HG03066 (cell line): Measurements from ENCODE around the gene SLPI.

Source experiments
- ATAC-seq: cut with Tn5 transposase; IDR thresholded peaks from one replicate; pipeline ENCODE4 v1.9.1; 2021; ENCODE audit warnings: low read depth; ENCODE audit not compliant: unreplicated experiment

SLPI gene, protein sequence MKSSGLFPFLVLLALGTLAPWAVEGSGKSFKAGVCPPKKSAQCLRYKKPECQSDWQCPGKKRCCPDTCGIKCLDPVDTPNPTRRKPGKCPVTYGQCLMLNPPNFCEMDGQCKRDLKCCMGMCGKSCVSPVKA

DNA sequence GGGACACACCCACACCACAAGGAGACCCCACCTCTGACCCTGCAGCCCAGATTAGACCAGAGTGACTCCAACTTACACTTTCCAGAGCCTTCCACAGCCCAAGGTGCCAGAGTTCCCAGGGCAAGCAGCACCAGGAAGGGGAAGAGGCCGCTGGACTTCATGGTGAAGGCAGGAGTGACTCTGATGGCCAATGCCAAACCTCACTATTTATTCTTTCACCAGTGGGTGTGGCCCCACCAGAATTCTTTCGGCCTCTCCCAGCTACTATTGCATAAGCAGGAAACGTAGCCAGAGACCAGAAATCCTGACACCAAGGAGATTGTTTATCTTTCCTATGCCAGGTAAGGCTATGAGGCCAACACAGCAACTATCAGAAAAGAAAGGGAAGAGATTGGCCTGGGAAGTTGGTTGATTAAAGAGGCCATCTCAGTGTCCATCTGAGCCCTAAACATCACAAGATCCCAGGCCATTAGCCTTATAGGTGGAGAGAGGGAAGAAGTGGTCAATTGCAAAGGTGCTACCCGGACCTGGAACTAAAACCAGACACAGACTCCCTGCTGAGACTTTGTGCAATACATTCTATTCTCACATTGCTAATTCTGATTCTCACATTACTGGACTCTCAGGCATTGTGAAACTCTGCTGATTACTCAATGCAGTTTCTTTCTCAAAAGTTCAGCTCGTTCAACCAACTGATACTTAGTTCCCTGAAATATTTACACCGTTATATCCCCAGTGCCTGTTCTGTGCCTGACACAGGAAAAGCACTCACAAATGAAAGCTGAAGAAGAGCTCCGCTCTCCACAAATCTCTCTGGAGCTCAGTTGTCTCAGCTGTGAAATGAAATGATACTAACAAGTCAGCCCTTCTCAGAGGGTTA is at the start of gene SLPI:
Gene SLPI (minus strand): TSS at position 182 of the 880 bp plus-strand sequence. CDS start 21 bp downstream, at position 161.
- ATAC-seq: no peak

DNA sequence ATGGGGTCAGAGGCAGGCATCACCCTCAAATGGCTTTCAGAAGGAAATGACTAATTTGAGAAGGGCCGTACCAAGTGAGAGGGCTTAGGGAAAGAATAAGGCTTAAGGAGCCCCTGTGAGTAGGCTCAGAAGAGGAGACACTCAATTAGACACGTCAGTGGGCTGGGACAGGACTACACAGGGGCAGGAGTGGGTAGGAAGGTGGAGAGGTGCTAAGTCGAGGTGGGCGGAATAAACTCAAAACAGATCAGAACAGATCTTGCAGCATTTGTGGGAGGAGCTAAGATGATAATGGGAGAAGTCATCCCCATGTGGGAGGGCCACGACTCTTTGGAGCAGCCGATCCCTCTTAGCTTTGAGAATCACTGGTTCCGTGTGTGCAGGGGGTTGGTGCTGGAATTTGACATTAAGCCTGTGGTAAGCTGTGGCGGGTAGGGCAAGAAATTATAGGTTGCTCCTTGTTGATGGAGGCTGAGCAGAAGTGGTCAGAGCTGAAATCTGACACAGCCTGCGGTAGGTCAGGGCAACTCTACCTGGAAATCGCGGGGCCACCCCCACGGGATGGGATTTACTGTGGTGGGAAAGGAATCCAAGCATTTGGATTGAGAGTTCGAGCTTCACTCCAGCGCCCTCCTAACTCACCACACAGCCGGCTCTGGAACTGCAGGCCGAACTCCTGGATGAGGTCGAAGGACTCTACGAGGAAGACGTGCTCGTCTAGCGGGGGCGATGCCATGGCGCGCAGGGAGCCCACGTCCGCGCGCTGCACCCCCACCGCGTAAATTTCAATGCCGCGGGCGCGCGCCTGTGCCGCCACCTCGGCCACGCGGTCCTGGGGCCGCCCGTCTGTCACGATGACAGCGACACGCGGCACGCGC is 49.5 kb upstream of the SLPI start:
- no peak for ATAC-seq

DNA sequence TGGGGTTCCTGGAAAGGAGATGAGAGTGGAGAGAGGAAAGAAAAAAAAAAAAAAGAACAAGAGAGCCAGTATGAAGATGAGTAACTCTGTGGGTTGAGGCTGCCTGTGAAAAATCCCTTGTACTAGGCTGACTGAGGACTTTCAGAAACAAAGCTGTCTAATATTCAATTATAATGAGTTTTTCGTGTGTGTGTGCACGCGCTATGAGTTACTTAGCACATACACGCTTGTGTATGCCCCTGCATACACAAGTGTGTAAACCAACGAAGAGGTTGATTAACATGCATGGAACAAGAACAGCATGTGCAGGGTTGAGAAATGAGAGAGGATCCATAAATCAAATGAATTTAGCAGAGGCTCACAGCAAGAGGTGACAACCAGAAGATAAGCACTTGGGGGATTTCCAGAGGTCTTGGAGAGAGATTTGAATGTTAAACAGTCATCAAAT is 47.5 kb upstream of the SLPI start:
- ATAC-seq: no peak

DNA sequence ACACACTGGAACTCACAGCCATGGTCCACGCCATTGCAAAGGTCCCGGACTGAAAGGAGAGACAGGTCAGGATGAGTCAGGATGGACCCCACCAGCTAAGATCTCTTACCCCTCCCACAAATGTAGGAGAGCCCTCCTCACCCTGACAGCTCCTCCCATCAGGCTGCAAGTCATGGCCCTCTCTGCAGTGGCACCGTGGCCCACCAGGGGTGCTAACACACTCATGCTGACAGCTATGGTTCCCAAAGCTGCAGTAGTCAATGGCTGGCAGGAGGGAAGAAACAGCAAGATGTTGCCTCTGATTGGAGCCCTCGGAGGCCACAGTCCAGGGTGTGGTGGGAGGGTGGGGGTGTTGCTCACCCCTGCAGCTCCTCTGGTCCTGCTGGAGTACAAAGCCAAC is 46.6 kb upstream of the SLPI start:
- no peak for ATAC-seq

DNA sequence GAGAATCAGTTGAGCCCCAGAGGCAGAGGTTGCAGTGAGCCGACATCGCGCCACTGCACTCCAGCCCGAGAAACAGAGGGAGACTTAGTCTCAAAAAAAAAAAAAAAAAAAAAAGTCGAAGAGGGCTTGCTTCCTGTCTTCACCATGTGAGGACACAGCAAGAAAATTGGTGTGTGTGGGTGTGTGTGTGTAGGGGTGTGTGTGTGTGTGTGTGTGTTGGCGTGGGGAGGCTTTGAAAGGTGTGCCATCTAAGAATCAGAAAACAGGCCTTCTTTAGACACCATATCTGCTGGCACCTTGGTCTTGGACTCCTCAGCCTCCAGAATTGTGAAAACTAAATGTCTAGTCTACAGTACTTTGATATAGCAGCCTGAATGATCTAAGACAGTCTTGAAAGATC is 45.4 kb upstream of the SLPI start:
- no peak for ATAC-seq

DNA sequence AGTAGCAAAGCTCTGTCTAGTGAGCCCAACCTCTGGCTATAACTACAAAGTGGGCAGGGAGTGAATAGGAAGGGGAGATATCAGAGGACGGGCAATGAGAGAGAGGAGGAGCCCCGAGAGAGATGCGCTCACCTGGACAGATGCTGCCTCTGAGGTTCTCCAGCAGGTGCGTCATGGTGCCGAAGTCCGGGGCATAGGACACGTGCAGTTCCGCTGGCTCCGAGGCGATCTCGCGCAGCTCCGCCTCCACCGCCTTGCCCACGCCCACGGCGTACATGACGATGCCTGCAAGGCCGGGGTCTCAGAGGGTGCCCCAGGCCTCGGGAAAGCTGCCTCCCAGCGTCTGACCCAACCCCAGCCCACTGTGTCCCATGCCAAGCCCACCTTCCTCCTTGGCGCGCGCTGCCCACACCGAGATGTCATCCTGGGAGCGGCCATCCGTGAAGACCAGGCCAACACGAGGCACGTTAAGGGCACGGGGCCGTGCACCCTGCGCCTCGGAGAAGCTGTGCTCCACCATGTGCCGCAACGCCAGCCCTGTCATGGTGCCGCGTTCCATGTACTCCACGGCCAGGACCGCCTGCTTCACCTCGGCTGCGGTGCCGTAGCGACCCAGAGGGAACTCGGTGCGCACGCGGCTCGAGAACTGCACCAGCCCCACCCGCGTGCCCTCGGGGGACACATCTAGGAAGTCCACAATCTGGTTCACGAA is 43.6 kb upstream of the SLPI start:
- ATAC-seq: no peak

DNA sequence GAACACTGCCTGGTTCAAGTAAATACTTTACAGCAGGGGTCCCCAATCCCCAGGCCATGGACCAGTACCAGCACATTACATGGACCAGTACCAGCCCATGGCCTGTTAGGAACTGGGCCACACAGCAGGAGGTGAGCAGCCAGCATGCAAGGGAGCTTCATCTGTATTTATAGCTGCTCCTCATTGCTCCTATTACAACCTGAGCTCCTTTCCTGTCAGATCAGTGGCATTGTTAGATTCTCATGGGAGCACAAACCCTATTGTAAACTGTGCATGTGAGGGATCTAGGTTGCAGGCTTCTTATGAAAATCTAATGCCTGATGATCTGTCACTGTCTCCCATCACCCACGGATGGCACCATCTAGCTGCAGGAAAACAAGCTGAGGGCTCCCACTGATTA is 40.3 kb upstream of the SLPI start:
- ATAC-seq: no peak

DNA sequence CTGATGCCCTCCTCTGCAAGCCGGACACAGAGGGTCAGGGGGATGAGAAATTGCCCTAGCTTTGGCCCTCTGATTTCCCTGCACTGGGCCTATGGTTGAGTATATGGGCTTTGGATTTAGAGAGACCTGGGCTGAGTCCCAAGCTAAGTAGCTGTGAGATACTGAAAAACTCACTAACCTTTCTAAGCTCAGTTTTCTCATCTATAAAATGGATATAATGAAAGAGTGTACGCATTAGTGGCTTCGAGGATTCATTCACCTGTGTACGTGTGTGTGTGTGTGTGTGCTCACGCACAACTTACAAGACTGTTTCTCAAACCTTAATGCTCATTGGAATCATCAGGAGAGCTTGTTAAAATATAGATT is 39.6 kb upstream of the SLPI start:
- ATAC-seq: no peak

DNA sequence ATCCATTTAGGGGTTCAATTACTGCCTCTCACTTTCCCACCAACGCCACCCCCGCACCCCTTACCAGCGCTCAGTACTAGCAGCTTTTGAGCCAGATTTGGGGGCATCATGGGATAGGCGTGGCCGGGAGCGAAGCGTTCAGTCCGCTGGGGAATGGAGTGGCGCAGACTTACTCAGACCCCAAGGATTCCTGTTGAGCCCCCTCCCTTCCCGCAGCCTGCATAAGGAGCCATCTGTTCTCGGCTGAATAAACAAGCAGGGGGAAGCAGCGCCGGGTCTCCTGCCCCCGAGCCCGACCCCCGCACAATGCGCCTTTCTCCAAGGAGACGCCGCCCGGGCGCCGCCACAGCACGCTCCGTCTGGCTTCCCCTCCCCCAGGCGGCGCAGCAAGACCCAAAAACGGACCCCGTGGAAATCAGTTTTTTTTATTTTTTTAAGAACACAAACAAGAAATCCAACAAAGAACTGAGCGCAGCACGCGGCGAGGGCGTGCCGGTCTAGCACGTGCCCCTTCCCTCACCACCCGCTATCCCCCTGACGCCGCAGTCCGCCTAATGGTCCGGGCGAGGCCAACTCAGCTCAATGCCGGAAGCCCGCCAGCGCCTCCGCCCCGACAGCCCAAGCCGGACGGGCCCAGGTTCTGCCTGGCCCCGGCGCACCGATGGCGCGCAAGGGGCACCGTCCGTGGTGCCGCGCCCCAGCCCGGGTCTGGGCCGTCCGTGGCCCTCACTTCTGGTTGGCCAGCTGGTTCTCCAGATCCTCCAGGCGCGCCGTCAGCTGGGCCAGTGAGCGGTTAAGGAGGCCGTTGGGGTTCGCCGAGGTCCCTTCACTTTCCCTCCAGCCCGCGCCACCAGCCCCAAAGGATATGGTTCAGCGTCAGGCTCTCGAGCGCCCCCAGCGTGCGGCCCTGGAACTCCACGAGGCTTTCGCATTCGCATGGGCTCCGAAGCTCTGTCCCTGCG is 39.0 kb upstream of the SLPI start:
- no peak for ATAC-seq

DNA sequence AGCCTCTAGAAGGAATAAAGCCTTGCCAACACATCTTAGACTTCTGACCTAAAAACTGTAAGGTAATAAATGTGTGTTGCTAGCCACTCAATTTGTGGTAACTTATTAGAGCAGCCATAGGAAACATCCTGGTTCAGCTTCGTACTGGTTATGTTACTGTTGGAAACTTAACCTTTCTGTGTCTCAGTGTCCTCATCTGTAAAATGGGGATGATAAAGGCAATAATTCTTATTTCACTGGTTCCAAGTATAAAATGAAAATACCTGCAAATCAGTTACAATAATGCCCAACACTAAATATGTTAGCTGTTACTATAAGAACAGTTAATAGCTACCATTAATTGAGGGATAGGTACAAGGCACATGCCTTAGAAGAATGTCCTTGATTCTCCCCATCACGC is 38.0 kb upstream of the SLPI start:
- no peak for ATAC-seq

DNA sequence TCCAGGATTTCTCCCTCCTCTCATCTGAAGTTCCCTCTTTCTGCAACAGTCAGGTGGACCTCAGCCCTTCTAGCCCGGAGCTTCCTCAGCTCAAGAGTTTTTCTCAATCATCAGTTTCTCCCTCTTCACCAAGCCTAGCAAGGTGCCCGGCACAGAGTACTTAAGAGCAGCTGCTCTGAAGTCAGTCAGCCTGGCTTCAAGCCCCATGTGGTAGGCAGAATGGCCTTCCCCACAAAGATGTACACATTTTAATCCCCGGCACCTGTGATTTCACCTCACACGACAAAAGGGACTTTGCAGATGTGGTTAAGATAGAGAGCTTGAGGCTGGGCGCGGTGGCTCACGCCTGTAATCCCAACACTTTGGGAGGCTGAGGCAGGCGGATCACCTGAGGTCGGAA is 37.2 kb upstream of the SLPI start:
- no peak for ATAC-seq

DNA sequence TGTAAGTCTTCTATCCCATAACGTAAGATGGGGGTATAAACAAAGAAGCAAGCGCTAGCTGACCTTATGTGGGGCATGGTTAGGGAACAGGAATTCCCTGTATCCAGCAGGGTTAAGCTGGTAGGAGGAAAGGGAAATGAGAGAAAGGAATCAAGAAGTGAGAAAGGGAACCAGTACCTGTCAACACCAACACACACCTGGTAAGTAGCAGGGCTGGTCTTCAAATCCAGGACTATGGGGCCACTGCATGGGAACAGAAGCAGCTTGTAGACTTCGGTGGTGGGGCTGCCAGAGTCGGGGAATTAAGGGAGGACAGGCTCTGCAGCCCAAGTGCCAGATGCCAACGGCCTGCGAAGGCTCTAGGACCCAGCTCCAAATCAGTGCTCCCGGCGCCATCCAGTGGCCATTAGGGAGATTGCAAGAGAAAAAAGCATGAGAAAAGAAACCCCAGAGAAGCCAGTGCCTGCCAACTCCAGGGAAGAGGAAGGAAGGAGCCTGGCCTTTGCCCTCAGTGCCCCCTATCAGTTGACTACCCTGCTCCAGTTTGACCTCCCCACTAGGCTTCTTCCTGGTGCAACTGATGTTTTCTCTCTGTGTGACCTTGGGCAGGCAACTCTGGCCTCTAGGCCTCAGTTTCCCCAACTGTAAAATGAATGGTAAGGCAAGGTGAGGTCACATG is 36.5 kb upstream of the SLPI start:
- ATAC-seq: no peak

DNA sequence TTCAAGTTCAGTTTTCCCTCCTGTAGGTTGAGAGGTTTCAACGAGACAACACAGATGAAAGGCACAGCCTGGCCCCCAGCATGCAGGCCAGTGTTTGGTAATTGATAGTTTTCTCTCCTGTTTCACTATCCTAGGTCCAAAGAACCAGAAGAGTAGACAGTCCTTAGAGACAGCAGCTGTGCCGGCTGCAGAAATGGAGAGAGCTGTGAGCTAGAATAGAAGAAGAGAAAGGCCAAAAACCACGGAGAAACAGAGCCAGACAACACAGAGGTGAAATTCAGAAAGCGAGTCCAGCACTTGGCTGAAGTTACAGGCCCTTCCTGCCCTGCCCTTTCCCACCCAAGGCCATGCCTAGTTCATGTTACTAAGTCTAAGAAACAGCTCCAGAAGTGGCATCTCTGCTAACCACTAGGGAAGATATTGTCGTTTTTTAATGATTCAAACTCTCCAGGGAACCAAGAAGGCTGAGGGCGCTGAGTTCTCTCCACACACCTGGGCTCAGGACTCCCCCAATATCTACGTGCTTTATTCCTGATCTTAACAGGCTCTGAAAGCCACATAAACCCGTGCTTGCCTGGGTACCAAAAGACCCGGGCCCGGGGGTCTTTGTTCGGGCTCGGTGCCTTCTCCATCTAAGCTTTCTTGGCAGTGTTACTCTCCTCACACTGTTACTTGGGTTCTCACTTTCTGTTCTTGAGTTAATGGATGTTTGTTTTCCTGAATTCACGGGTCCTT is 35.7 kb upstream of the SLPI start:
- ATAC-seq: no peak

DNA sequence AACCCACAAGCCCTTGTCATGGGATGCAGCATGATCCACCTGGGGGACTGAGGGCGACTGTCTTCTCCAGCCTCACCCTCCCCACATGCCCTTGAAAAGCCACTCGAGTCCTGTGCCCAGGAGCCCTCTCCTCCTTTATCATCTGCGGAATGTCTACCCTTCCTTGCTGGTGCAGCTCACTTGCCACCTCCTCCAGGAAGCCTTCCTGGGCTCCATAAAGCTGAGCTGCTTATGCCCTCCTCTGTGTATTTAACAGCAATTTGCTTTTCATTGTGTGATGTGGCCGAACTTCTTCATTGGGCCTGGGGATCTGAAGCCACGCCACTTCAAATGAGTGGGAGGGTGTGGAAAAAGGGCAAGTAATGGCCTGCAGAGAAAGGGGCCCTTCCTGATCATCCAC is 34.5 kb upstream of the SLPI start:
- ATAC-seq: no peak

DNA sequence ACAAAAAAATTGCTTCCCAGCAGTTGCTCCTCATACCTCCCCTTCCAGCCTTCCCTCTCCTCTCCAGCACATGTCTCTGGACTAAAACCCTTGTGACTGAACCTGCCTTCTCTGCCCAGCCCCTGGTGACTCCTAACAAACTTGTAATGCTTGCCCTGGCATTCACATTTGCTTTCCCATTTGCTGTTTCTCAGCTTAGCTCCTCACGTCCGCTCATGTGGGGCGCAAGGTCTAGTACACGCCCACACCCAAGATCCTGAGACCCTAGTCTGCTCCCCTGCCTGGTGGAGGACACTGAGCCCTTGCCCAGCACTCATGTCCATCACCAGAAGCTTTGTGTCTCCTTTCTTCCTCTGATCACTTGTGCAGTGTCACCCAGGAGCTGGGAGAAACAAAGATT is 34.0 kb upstream of the SLPI start:
- ATAC-seq: no peak

DNA sequence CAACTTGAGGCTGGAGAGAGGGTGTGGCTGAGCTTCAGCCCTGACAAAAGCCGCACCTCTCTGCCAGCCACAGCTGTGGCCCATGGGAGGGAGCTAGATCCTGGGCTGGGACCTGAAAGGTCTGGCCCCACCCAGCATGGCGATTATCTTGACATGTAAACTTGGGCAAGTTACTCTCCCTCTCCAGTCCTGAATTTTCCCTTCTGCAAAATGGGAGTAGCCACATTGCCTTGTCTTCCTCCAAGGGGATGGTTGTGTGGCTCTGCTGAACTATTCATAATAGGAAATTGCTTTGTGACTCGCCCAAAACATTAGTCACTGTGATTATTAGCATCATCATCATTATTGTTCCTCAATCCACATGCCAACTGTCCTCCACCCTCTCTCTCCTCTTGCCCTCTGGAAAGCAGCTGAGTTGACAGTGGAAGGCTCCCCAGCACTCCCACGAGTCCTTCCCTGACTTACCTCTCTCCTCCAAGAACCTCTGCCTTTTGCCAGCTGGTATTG is 29.2 kb upstream of the SLPI start:
- no peak for ATAC-seq

DNA sequence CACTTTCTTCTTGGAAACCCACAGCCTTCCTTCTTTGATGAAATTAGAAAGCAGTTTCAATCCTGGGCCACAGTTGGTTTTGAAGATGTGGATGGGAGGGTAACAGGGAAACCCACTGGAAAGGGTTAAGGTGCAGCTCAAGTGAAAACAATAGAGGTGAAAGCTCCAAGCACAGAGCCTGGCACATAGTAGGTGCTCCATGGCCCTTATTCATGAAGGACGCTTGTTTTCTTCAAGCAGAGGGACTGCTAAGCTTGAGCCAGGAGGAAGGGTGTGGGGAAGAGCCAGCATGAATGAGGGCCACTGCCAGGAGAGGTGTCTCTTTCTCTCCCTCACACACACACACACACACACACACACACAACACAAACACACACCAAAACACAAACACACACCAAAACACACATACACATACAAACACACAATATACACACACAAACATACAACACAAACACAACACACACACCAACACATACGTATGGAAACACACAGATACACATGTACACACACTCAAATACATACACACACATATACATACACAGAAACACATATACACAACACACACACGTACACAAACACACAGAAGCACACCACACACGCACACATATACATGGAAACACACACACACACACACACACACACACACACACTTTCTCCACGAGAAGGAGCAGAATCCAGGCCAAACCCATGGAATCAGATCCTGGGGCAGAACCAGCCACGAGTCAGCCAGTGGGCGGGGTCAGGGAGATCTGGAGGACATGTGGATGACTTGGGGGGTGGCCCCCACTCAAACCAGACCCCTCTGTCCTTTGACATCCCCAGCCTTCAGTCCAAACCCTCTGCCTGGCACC is 28.6 kb upstream of the SLPI start:
- no peak for ATAC-seq
